GM21423 (cell line): Measurements from ENCODE around the gene ICAM1.

ENCODE experiments used
- ATAC-seq: cut with Tn5 transposase; IDR thresholded peaks from one replicate; pipeline ENCODE4 v1.9.1; 2021; ENCODE audit warnings: mild to moderate bottlenecking, moderate library complexity; ENCODE audit not compliant: unreplicated experiment

The ICAM1 gene

DNA sequence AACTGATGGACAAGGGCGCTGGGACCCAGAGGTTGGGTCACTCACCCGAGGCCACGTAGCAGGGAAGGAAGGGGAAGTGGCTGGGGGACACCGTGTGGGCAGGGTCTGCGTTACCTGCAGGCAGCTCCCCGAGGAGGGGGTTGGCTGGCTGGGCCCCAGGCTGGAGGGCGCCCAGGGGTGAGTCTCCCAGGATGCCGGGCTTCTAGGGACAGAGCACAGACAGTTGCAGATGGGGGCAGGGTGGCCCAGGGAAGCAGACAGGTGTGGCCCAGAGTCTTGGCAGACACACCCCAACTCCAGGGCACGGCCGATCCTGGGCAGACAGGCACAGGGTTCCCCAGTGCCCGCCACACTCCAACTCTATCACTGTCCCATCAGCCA lies 50.5 kb downstream of the ICAM1 start:
- no peak for ATAC-seq

- no peak for ATAC-seq
Measured at GRCh38 chr19:10321874-10322835, 51.2 kb downstream of the ICAM1 start.

GRCh38 chr19:10325732-10326131 lies 54.8 kb downstream of the ICAM1 start:
- ATAC-seq = no peak

- ATAC-seq = no peak
Measured at GRCh38 chr19:10327793-10328192, 56.9 kb downstream of the ICAM1 start.

DNA sequence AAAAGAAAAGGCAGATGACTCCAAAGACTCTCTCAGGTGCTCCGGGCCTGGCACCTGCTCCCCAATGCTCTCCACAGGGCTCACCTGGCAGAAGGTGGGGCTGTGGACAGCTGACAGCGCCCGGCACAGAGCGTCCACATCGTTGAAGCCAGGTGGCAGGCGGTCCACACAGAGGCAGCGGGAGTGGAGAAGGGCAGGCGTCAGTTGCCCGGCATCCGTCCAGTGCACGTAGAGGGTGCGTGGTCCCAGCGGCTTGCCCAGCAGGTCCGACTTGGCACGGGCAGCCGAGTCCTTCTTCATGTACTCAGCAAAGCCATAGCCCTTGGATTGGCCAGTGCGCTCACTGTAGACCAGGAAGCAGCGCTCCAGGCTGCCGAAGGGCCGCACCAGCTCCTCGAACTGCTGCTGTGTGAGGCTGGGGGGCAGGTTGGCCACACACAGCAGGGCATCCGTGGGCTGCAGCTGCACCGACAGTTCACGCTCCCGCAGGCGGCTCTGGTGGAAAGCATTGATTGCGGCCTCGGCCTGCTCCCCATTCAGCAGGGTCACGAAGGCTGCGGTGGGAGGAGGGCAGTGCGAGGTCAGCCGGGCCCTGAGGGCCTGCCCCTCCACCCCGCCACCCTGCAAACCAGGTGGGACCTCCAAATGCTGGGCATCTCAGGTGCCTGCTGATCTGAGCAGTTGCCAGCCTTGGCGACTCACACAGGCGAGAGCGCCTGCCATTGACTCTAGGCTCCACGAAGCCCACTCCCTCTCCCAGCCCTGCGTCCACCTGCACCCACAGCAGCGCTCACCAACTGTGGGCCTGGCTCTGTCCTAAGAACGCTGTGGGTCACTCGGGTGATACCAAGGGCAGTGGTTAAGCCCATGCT lies 57.9 kb downstream of the ICAM1 start:
- no peak for ATAC-seq

- ATAC-seq = no peak
Measured at GRCh38 chr19:10329555-10329954, 58.6 kb downstream of the ICAM1 start.

DNA sequence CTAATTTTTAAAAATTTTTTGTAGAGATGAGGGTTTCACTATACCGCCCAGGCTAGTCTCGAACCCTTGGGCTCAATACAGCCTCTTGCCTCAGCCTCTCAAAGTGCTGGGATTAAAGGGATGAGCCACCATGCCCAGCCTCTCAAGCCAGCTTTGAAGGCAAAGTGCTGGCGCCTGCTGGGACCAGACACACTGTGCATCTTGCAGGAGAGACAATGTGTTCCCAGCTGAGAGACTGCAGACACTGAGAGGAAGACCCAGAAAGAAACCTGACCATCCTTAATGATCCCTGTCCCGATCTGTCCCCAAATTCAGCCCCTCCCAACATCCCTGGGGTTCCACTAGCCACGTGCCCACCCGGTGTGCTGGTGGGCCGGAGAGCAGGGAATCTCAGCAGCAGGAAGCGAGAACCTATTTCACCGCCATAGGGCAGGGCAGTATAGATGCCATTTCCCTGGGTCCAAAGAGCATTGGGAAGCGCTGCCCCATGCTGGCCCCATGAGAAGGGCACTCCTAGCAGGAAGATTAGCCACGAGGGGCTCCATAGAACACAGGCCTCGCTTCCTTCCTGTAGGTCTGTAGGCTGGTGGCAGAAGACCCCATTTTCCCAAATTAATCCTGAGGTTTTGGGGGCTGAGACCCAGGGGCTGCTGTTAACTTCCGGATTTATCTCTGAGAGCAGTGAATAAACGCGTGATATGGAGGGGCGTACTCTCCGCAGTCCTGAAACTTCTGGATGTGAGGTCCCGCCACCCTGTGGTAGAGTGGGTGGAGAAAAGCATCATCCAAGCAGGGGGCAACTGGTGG lies 61.4 kb downstream of the ICAM1 start:
- no peak for ATAC-seq

DNA sequence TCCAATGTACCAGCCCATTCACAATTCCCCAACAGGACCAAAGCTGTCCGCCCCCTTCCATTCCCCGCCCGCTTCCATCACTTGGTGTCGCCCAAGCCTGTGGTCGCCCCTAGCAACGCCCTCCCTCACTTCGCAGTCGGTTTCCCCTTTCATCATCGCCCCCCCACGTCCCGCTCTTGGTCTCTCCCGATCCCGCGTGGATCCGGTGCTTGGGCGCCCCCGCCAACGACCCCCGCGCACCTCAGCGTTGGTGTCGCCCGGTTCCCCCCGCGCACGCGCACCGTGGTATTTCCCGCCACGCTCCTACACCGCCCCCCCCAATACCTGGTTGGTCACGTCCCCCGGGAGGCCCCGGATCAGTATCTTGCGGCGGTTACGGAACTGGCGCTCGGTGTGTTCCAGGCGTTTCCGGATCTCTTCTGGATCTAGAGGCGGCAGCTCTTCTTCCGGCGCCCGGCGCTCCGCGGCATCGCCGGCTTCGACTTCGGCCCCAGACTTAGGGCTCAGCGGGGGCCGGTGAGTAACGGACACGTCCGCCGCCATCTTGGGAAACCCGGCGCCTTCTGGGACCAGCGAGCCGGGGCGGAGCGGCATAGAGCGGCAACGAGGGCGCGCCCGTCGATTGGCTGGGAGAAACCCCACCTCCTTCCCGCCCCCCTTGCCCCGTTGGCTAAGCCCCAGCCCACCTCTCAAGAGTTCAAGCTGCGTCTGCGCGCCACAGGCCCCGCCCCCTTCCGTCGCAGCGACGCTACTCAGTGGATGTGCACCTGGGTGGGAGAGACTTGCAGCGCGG lies 62.2 kb downstream of the ICAM1 start, which contains the start of gene RAVER1:
Gene RAVER1 (minus strand): TSS at position 565 of the 793 bp plus-strand sequence. CDS start 22 bp downstream, at position 543.
- ATAC-seq = peak; percentile 88

DNA sequence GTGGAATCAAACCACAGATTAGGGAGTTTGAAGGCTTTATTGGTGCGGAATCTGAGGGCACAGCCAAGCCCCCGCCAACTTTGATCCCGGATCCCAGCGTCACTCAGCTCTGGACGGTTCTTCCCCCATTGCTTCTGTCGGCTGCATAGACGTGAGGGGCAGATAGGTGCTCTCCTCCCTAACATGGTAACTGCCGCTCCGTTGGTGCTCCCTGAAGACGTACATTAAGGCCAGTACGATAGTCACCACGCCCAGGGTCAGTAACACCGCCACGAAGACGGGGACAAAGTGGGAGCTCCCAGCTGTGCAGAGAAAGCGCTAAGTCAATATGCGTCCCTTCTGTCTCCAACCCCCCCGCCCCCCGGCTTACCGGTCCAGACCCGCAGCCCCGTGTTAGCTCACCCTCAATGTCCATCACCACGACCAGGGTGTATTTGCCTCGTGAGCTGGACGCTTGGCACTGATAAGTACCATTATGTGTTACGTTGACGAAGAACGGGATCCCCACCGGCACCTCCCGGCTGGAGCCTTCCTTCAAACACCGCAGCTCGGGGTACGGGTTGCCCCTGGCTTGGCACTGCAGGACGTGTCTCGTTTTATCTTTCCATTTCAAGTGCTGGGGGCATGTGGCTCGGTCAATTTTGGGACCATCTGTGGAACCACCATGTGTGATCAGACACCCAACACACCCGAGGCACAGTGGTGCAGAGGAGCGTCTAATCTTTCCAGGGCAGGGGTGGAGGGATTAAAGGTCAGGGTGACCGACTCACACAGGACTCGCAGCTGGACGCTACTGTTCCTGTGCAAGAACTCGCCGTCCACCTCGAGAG lies 63.1 kb downstream of the ICAM1 start:
- ATAC-seq = no peak

- no peak for ATAC-seq
Measured at GRCh38 chr19:10334588-10335351, 63.9 kb downstream of the ICAM1 start.

DNA sequence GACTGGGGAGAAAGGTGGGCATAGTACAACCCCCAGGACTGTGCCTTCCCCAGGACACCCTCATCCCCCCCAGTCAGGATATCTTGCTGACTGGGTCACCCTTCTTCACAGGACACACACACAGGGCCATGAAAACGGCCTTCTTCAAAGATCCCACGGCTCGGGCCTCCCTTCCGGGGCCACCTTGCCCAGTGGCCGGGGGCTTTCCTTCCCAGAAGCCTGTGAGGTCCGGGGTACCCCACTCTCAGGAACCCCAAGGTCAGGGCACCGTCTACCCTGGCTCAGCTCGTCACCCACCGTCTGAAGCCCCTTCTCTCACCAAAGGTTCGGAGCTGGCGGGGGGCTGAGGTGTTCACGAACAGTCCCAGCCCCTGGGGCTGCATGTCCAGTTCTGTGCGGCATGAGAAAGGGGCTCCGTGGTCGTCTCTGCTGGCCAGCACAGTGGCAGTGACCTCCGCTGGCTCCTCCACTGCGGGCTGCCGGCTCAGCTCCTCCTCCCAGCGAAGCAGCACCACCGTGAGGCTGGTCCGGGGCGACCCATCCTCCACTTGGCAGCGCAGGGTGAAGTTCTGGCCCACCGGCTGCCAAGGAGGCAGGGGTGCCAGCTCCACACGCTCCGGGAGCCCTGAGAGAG lies 64.5 kb downstream of the ICAM1 start:
- ATAC-seq = no peak
